ENCODE results near the gene ZFAND3.
"Not testable (repeated sequence)": the region's sequence is repeated elsewhere in the genome, so short reads cannot be mapped to it uniquely, and the experiment has no call there.

The ZFAND3 gene

DNA sequence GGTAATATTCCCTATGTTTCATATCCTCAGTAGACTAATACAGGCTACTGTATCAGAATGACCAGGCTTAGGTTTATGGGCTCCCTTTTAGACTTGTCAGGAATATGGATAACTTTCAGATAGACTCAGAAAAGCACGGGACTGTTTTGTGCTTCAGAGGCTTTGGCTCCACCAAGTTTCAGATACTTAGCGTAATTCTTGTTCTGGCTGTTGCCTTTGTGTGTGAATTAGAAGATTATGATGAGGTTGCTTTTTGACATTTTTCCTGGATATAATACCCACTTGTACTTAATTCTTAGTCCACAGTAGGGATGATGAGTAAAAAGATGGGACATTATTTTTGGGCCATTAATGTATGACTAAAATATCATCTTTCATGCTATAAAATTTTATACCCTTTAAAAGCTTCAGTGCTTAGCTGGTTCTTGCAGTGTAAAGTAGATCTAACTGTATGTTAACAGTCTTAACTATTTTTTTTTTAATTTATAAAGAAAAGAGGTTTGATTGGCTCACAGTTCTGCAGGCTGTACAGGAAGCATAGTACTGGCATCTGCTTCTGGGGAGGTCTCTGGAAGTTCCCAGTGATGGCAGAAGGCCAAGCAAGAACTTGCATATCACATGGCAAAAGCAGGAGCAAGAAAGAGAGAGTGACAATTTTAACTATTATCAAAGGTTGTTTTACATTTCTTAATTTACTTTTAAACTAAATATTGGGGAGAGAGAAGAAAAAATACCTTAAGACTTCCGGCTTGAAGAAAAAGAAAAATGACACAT lies 120.7 kb downstream of the ZFAND3 start:
- no peak for DNase-seq

DNA sequence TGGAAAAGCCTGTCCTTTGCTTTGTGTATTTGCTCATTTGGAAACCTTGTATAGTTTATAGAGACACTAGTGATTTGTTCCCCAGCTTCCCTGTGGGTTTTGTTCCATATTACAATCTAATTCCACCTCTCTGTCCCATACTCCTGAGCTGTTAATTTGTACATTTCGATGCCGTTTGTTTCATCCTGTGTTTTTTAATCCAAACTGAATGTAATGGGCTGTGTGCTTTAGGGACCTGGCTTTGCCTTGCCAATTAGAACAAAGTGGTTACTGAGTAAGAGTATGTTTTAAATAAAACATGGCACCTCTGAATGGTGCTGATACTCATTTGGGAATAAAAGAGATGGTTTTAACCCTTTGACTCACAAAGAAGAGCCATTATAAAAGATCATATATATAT lies 122.3 kb downstream of the ZFAND3 start:
- no peak for DNase-seq

DNA sequence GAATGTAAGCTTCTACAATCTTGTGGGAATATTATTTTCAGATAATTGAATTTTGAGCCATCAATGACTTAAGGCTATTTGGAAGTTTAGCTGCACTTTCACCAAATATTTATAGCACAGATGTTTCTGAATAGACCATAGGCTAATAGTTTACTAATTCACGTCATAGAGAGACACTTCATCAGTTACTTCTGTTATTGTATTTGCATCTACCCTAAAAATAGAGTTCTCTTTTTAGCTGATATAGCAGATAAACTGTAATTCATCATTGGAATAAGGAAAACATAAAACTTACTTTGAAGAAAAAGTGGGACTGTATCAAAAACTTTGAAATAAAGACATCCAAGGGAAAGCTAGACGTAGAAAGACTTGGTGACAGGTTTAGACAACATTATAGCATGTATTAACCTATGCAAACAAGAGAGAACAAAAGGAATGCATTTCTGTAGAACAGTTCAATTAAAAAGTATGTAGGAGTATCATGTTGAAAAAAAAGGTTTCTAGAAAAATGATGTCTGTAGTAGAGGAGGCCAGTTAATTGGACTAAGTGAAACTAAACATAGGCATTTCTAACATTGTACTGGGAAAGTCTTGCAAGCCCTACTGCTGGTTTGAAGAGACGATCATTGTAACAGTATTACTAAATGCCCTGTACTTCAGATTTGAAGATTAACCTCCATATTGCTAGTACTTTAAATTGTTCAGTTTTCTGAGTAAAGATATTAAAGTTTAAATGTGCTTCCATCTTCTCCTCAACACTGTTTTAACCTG lies 123.3 kb downstream of the ZFAND3 start:
- DNase-seq = no peak

DNA sequence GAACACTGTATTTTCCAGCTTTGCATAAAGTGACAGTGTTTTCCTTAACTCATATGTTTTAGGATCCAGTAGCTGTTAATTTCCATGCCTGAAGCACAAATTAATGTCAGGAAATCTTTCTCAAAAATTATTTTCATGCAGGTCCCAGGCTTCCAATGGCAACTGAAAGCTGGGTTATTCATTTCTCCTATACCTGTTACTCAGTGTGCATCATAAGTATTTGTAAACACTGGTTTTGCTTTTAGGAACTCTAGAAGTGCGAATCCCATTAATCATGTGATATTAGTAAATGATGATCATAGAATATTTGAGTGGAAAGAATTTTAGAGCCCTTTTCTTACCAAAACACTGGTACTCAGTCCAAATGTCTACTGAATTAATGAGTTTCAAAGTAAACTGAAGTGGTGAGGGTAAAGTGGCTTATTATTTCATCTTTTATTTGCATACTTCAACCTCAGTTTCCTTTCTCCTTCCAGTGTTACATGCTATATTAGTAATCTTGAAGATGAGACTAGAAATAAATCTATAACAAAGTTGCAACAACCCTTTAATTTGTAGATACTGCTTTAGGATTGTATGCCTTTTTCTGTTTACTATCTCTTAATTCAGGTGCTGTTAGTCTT lies 124.0 kb downstream of the ZFAND3 start:
- DNase-seq = no peak

DNA sequence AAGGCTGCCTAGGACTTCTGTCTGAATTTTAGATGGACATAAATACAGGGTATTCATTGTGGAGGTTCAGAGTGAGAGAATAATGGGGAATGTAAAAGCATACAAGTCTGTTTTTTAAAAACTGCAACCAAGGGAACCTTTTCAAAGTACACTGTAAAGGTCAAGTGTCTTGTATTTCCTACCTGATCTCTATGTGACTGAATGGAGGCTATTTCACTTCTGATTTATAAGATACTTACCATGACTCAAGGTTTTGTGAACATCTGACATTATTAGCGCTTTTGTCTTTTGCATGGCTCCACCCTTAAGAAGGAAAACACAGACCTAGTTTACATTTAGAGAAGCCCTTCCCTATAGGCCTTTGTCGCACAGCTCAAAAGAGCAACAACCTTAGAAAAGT lies 126.5 kb downstream of the ZFAND3 start:
- DNase-seq = no peak

DNA sequence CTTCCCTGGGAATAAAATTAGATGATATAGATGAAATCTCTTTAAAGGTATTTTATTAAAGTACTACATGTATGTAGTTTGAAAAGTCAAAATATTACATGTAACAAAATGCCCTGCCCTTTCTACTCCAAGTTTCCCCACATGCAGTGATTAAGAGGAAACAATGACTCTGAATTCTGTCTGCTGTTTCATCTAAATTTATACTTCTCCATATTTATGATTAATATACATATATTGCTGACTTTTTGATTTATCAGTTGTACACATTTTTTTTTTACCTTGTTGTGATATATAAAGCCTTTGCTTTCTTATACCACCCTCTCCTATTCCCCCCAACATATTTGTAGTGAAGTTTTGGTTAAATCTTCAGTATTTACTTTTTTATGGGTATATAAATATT lies 127.9 kb downstream of the ZFAND3 start:
- DNase-seq = no peak

DNA sequence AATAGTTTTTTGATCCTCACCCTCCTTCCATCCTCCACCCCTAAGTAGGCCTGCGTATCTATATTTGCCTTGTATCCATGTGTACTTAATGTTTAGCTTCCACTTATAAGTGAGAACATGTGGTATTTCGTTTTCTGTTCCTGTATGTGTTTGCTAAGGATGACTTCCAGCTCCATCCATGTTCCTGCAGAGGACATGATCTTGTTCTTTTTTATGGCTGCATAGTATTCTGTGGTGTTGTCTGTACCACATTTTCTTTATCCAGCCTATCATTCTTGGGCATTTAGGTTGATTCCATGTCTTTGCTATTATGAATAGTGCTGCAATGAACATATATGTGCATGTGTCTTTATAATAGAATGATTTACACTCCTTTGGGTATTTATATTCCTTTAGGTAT lies 129.1 kb downstream of the ZFAND3 start:
- DNase-seq = not testable (repeated sequence)

DNA sequence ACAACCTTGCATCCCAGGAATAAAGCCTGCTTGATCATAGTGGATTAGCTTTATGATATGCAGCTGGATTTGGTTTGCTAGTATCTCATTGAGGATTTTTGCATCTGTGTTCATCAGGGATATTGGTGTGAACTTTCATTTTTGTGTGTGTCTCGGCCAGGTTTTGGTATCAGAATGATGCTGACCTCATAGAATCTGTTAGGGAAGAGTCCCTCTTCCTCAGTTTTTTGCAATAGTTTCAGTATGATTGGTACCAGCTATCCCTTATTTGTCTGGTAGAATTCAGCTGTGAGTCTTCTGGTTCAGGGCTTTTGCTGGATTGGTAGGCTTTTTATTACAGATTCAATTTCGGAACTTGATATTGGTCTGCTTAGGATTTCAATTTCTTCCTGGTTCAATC lies 132.5 kb downstream of the ZFAND3 start:
- DNase-seq = no peak

DNA sequence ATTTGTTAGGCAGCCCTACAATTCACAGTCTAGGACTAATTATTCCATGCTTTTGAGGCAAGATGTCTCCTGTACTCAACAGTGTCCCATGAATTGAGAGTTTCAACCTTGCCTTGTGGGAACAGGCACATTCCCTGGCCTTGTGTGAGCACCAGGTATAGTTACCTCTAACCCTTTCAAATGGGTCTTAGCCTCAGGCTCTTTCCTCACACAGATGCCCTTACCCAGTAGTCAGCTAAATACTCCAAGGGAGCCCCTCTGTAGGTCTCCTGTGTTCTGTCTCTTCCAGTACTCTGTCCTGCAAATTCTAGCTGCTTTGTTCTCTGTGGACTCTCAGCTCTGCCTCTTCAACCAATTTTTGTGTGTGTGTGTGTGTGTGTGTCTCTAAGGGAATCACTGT lies 135.3 kb downstream of the ZFAND3 start:
- no peak for DNase-seq

DNA sequence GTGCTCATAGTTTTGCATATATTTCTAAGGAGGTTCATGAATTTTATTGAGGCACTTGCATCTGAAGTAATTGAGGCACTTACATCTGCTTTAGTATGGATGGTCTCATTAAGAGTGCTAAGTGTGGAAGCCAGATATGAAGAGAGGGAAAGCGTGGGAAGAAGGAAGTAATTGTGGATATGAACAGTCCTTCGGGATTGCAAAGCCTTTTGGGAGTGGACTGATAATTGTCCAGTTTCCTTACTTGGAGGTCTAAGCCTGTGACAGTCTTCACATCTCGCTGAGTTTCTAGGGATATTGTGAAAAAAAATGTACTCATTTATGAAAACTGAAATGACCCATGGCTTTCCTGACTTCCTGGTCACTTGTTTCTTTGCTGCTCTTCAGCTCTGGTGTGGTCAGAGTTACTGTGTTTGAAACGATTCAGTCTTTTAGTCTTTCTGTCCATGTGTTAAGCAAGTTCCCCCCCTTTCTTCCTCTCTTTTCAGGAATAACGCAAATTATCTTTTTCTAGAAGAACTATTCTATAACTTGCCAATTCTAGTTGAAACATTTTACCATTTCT lies 137.3 kb downstream of the ZFAND3 start:
- no peak for DNase-seq

DNA sequence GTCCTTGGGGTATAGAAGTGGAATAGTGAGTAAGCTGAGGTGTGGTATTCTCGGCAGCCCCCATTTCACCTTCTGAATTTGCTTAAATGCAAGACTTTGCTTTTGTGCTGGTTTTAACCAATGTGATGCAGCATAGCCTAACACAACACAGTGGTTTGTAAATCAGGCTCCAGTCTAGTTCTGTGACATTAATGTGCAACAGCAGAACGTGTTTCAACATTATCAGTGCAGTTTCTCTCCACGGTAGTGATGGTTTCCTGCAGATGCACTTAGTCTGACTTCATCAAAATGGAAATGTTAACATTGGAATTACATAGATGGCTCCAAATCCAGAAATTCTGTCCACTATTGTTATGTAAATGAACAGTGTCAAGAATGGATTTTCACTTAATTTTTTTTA lies 139.5 kb downstream of the ZFAND3 start:
- no peak for DNase-seq

DNA sequence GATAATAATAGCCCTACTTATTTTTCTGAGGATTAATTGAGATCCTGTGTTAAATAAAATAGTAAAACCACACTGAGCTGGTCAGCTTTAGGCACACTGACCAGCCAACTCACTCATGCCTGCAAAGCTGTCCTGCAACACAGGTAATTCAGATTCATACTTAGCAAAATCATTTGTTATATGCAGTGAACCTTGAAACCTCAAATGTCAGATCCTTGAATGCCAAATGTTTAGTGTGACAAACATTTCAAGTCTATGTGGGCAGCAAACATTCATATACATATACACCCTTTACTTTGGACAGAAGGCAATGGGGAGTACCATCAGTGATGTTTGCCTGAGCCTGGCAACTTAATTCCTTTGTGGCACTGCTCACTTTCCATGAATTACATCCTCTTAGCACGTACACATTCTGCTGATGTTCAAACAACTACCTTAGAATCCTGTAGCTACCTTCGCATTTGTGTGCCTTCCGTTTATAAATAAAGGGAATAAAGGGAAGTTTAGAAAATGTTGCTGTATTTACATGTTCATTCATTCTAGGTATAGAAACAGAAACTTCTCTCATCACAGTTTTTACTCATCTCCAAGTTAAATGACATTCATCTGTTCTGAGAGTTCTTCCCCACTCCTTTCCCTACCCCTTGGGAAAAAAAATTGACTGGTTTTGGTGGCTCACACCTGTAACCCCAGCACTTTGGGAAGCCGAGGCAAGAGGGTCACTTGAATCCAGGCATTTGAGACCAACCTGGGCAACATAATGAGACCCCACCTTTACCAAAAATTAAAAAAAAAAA lies 140.8 kb downstream of the ZFAND3 start:
- no peak for DNase-seq

DNA sequence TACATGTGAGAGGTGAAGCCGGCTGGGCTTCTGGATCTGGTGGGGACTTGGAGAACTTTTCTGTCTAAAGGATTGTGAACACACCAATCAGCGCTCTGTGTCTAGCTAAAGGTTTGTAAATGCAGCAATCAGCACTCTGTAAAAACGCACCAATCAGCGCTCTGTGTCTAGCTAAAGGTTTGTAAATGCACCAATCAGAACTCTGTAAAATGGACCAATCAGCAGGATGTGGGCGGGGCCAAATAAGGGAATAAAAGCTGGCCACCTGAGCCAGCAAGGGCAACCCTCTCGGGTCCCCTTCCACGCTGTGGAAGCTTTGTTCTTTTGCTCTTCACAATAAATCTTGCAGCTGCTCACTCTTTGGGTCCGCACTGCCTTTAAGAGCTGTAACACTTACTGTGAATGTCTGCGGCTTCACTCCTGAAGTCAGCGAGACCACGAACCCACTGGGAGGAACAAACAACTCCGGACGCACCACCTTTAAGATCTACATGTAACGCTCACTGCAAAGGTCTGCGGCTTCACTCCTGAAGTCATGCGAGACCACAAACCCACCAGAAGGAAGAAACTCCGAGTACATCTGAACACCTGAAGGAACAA lies 143.1 kb downstream of the ZFAND3 start:
- DNase-seq = not testable (repeated sequence)

DNA sequence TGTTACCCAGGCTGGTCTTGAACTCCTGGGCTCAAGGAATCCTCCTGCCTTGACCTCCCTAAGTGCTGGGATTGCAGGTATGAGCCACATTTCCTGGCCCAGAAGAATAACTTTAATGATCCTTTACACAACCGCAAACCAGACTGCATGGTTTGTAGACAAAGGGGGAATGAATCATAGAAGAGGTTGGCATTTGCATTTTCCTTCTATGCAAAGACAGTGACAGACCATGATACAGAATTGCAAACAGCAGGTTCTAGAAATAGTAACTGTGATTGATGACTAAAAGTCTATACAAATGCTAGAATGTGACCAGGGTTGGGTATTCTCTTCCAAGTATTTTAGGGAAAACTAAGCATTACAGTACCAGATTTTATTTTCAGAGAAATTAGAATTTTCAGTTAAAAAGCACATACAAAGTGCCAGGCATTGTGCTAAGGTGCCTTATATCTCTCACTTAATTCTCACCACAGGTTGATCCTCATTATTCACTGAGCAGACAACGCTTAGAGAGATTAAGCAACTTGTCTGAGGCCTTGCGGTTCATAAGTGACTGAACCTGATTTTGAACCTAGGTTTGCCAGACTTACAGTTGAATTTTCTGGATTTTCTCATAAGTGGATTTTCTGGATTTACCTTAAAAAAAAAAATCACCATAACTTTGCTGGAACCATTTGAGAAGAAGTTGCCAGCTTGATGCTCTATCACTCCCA lies 146.6 kb downstream of the ZFAND3 start:
- no peak for DNase-seq

DNA sequence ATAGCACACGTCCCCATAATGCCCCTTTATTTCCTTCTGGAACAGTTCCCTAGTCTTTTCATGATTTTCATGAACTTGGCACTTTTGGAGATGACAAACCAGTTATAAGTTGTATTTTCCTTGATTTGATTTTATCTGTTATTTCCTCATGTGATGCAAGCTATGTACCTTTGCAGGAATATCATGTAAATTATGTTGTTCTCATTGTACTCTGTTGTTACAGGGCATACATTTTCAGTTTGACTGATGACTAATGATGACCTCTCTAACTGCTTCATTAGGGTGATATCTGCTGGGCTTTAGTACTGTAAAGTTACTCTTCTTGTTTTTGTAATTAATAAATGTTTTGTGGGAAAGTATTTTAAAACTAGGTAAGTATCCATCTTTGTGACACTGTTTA lies 147.3 kb downstream of the ZFAND3 start:
- DNase-seq = no peak

DNA sequence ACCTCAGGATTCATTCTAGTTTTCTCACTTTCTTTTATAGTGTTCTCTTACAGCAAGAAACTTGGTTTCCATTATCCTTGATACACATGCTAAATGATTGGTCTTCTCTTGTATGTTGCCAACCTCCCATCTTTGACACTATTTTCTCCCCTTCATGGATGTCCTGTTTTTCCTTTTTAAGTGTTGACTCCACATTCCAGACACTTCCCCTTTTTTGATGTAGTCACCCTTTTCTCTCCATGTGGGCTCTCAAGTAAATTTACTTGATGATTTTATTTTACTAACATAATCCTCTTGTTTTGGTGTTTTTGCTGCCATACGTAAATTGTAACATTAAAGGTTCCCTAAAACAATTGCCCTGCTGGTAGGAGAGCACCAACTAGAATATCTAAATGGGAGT lies 148.1 kb downstream of the ZFAND3 start:
- DNase-seq = no peak

DNA sequence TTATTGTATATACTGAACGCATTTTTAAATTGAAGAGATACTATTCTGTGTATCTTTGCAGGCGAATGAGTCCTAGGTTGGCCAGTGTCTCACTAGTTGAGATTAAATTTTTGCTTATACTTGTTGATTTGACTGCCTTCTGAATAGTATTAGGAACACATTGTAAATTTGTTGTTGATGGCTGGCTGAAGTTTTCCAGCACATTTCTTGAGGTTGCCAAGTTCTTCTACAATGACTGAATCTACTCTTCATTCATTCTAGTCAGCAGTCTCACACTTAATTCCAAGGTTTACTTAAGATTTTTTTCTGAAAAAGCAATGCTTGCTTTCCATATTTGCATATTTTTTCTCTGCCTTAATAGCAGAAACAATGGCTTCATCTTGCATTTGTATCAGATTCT lies 151.7 kb downstream of the ZFAND3 start:
- DNase-seq = no peak

DNA sequence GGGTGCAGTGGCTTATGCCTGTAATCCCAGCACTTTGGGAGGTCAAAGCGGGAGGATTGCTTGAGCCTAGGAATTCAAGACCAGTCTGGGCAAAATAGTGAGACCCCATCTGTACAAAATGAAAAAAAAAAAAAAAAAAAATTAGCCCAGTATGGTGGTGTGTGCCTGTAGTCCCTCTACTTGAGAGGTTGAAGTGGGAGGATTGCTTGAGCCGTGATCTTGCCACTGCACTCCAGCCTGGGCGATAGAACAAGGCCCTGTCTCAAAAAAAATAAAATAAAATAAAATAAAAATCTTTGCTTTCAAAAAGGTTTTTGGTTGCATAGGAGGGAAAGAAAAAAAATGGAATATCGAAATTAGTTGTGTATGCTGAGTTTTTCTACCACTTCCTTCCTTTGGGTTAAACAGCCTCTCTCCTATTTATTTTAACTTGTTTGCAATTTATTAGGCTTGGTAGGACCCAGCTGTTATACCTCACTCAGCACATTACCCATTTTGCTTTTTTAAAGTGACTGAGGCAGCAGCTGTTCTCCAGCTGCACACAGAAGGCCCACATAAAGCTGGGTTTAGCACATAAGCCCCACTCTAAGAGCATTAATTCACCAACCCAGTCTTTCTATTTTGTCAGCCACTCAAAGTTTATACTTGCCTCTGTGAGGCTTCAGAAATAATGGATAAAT lies 152.3 kb downstream of the ZFAND3 start:
- DNase-seq = no peak

DNA sequence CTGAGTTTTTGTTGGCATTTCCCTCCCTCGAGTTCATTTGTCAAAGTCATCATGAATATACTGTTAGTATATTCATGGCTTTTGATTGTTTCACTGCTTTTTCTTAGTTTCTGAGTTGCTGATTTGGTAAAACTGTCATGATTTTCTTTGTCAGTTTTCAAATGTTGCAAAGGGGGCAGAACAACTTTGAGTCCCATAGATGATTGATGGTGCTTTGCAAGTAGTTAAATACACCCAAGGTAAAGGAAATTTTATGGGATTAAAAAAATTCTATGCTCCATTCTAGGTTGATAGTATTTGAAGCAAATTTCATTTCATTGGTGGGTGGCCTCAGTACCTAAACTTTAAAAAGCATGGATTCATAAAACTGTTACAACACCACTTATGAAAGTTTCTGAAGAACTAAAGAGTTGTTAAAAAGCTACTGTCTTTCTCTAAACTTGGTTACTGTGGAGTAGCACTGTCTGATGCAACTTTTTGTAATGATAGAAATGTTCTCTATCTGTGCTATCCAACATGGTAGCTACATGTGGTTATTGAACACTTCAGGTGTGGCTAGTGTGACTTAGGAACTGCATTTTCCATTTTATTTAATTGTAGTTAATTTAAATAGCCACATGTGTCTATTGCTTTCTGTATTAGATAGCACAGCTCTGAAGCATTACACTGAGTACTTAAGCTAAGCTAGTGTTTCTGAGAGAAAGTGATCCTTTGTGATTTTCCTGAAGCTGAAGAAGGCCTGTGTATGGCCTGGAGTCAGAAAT lies 153.6 kb downstream of the ZFAND3 start:
- no peak for DNase-seq

DNA sequence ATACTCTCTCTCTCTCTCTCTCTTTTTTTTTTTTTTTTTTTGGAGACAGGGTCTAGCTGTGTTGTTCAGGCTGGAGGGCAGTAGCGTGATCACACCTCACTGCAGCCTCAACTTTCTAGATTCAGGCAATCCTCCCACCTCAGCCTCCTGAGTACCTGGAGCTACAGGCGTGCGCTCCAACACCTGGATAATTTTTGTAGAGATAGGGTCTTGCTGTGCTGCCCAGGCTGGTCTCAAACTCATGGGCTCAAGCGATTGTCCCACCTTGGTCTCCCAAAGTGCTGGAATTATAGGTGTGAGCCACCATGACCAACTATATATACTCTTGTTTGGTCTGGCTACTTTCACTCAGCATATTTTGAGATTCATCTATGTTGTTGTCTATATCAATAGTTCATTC lies 154.9 kb downstream of the ZFAND3 start:
- no peak for DNase-seq

Measured in activated CD4-positive, alpha-beta T cell treated with anti-CD3 and anti-CD28 coated beads for 1 hour (primary cell).